Measurements from ENCODE around the gene IGF2BP3.
"Not testable (repeated sequence)": the region's sequence is repeated elsewhere in the genome, so short reads cannot be mapped to it uniquely, and the experiment has no call there.

The IGF2BP3 gene

GRCh38 chr7:23415198-23415597 is 55.1 kb downstream of the IGF2BP3 start:
- no peak for DNase-seq (ENCODE audit: low read depth)
- no peak for TF ChIP-seq CTCF (conservative IDR thresholded peaks at IDR 0.05; ENCODE audit: control insufficient read depth, insufficient read depth, low read depth, low read length)
- H3K4me3 ChIP-seq (ENCODE audit: control insufficient read depth, low read depth, low read length) = no peak overlapping the region

GRCh38 chr7:23410446-23411183 is 59.7 kb downstream of the IGF2BP3 start:
- DNase-seq (ENCODE audit: low read depth) = no peak
- no peak overlapping the region for H3K4me3 ChIP-seq (ENCODE audit: control insufficient read depth, low read depth, low read length)
- no peak for TF ChIP-seq CTCF (conservative IDR thresholded peaks at IDR 0.05; ENCODE audit: control insufficient read depth, insufficient read depth, low read depth, low read length)

- not testable (repeated sequence) for DNase-seq (ENCODE audit: low read depth); H3K4me3 ChIP-seq (ENCODE audit: control insufficient read depth, low read depth, low read length)
Observed at GRCh38 chr7:23406564-23406963, 63.7 kb downstream of the IGF2BP3 start.

- no peak for TF ChIP-seq CTCF (conservative IDR thresholded peaks at IDR 0.05; ENCODE audit: control insufficient read depth, insufficient read depth, low read depth, low read length)
- DNase-seq (ENCODE audit: low read depth) = no peak
- no peak overlapping the region for H3K4me3 ChIP-seq (ENCODE audit: control insufficient read depth, low read depth, low read length)
Observed at GRCh38 chr7:23405240-23405618, 65.1 kb downstream of the IGF2BP3 start.

- no peak for TF ChIP-seq CTCF (conservative IDR thresholded peaks at IDR 0.05; ENCODE audit: control insufficient read depth, insufficient read depth, low read depth, low read length)
Observed at GRCh38 chr7:23404546-23405239, 65.6 kb downstream of the IGF2BP3 start.

GRCh38 chr7:23403970-23404369 is 66.3 kb downstream of the IGF2BP3 start:
- no peak overlapping the region for H3K4me3 ChIP-seq (ENCODE audit: control insufficient read depth, low read depth, low read length)
- DNase-seq (ENCODE audit: low read depth) = no peak
- no peak for TF ChIP-seq CTCF (conservative IDR thresholded peaks at IDR 0.05; ENCODE audit: control insufficient read depth, insufficient read depth, low read depth, low read length)

More at GRCh38 chr7:23404546-23405239, 65.6 kb downstream of the IGF2BP3 start:
- H3K4me3 ChIP-seq (ENCODE audit: control insufficient read depth, low read depth, low read length) = no peak overlapping the region
- no peak for DNase-seq (ENCODE audit: low read depth)

- DNase-seq (ENCODE audit: low read depth) = not testable (repeated sequence)
Observed at GRCh38 chr7:23398090-23398489, 72.2 kb downstream of the IGF2BP3 start.

More at GRCh38 chr7:23398090-23398489, 72.2 kb downstream of the IGF2BP3 start:
- H3K4me3 ChIP-seq (ENCODE audit: control insufficient read depth, low read depth, low read length) = not testable (repeated sequence)

Measured in fibroblast of mammary gland (primary cell).